ENCODE data around the gene GRIK4. TPM values are rescaled to one million over a fixed set of nuclear protein-coding genes. Genes with fewer than 3 reads are reported as not detected.

GRIK4 gene
- total RNA-seq, 2 experiments from 2014 or later: not detected

DNA sequence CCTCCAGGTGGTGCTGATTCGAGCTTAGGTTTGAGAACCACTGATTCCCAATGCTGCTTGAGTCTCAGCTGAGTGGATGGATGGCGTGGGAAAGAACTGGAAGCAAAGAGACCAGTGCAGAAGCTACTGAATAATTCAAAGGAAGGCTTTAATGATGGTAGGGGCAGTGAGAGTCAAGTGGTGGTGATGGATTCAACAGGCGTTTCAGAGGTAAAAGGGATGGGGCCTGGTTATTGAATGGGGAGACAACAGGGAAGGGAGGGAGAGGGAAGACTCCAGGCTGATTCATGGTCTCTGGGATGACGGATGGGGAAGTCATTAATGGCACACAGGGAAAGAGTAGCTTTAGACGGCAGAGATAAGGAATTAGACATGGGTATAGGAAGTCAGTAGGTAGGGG, 408.0 kb downstream of the GRIK4 start:
- Mint-ChIP-seq H3K4me3 (no peak overlapping the region), H3K36me3 (no peaks in the 10 kb centered on the region), H3K4me1 (no peaks in the 10 kb centered on the region)

DNA sequence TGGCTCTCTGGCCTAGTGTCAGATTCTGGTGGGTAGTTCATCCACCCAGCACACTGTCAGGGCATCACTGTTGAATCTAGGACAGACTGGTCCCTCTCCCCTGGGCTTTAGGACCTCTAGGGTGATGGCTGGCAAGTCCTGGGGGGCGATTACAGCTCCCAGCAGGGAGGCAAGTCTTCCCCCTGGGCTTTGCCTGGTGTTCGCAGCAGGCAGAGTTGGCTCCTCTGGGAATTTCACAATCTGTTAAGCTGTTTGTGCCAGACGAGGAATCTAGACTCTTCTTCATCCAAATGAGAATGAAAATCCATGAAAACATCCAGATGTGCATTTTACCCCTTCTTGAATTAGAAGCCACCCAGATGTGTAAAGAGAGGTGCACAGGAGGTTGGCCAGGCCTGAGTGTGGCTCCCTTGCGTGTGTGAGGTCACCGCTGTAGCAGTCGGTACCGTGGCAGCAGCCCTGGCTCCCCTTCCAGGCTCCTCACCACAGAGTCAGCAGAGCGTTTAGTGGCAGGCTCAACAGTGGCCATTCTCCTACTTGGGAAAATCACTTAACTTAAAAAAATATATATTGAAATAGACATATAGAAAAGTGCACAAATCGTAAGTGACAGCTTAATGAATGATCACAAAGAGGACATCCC, 412.4 kb downstream of the GRIK4 start:
- ATAC-seq (ENCODE audit: low read depth): no peak
- DNase-seq: no peak
- no peaks in the 10 kb centered on the region for H3K36me3 Mint-ChIP-seq
- no peaks in the 10 kb centered on the region for H3K27me3 Mint-ChIP-seq
- POLR2A ChIA-PET: no interaction called here
- no peak overlapping the region for H3K27ac Mint-ChIP-seq
- H3K4me3 Mint-ChIP-seq: no peak overlapping the region
- H3K4me1 Mint-ChIP-seq: no peaks in the 10 kb centered on the region
- H3K9me3 Mint-ChIP-seq: no peaks in the 10 kb centered on the region

More for the DNA sequence above, 408.0 kb downstream of the GRIK4 start:
- Mint-ChIP-seq H3K27ac (no peak overlapping the region), H3K27me3 (peaks cover 3% of the 10 kb centered on the region), H3K9me3 (no peaks in the 10 kb centered on the region)
- POLR2A ChIA-PET: no interaction called here
- DNase-seq (no peak), ATAC-seq (ENCODE audit: low read depth) (no peak)

DNA sequence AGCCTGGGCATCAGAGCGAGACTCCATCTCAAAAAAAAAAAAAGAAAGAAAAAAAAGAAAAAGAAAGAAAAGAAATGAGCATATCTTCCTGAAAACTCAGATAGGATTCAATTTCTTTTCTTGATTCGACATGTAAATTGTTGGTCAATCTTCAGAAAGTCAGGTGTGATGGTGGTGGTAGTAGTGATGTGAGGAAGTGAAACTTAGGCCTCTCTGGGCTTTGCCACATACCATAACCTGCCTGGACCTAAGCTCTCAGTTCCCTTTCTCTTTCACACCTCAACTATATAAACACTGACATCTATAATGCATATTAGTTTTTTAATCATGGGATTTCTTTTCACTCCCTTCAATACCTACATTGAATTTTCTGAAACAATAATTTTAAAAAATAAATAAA, 414.4 kb downstream of the GRIK4 start:
- H3K4me3 Mint-ChIP-seq: no peak overlapping the region
- H3K4me1 Mint-ChIP-seq: peaks cover 1% of the 10 kb centered on the region
- H3K27me3 Mint-ChIP-seq: no peaks in the 10 kb centered on the region
- H3K27ac Mint-ChIP-seq: no peak overlapping the region
- no peaks in the 10 kb centered on the region for H3K9me3 Mint-ChIP-seq
- H3K36me3 Mint-ChIP-seq: no peaks in the 10 kb centered on the region
- POLR2A ChIA-PET: no interaction called here
- ATAC-seq (ENCODE audit: low read depth) (no peak), DNase-seq (no peak)

DNA sequence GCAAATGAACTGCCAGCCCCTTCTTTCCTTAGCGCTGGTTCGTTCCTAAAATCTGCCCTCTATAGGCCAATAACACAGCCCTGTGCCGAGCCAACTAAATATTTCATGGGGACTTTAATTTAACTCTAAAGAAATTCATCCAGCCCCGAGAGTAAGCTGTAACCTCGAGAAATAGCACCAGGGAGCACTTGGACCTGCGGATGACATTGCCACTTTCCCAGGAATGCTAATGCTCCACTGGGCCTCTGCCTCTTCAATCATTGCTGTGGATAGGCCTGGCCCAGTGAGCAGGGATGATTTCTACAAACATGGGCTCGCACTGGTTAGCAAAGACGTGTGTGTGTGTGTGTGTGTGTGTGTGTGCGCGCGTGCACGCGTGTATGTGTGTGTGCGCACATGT, 417.1 kb downstream of the GRIK4 start:
- Mint-ChIP-seq H3K27ac (no peak overlapping the region), H3K27me3 (peaks cover 2% of the 10 kb centered on the region), H3K36me3 (no peaks in the 10 kb centered on the region), H3K9me3 (no peaks in the 10 kb centered on the region), H3K4me1 (peaks cover 1% of the 10 kb centered on the region), H3K4me3 (no peak overlapping the region)
- ATAC-seq (ENCODE audit: low read depth) (no peak), DNase-seq (no peak)
- POLR2A ChIA-PET: no interaction called here

DNA sequence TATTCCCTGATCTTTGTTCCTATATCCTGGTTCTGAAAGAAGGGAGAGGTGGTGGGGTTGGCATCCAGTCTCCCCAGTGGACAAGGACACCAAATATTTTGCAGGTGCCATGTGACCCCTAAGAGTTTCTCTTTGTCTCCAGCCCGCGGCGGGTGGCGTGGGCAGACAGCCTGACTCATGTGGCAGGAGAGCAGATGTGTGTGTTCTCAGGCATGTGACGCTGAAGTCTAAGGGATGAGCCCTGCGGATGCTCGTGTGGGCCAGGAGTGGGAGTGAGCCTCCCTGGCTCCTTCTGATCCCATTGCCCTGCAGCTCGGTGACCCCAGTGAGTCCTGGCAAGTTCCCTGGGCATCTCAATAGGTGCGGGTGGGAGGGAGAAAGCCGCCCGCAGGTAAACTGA, 417.5 kb downstream of the GRIK4 start:
- Mint-ChIP-seq H3K4me1 (peaks cover 1% of the 10 kb centered on the region), H3K36me3 (no peaks in the 10 kb centered on the region), H3K27me3 (peaks cover 2% of the 10 kb centered on the region), H3K27ac (no peak overlapping the region), H3K9me3 (no peaks in the 10 kb centered on the region), H3K4me3 (no peak overlapping the region)
- DNase-seq: no peak
- POLR2A ChIA-PET: no interaction called here
- ATAC-seq (ENCODE audit: low read depth): no peak

DNA sequence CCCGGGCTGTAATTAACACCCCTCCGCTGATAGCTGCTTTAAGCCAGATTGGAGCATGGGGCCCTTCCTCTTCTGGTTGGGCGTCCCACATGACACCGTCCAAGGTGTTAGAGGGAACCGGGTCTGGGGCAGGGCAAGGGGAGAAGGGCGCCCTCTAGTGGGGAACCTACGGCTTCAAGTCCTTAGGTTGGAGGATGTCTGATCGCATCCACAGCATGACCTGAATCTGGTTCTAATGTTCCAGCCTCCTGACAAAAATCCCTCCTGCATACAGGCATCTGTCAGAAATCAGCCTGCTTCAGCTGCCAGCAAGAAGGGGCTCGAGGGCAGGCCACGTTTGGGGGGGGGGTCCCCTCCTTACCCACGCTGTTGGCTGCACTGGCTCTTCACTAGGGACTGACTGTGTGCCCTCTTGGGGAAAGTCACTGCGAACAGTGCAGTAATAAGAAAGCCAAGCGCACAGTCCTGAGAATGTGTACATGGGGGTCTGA, 418.2 kb downstream of the GRIK4 start:
- POLR2A ChIA-PET: no interaction called here
- Mint-ChIP-seq H3K27ac (no peak overlapping the region), H3K9me3 (no peaks in the 10 kb centered on the region), H3K36me3 (no peaks in the 10 kb centered on the region), H3K4me1 (peaks cover 1% of the 10 kb centered on the region), H3K27me3 (peaks cover 4% of the 10 kb centered on the region), H3K4me3 (no peak overlapping the region)
- DNase-seq (peak; percentile 46), ATAC-seq (ENCODE audit: low read depth) (peak; percentile 71)

DNA sequence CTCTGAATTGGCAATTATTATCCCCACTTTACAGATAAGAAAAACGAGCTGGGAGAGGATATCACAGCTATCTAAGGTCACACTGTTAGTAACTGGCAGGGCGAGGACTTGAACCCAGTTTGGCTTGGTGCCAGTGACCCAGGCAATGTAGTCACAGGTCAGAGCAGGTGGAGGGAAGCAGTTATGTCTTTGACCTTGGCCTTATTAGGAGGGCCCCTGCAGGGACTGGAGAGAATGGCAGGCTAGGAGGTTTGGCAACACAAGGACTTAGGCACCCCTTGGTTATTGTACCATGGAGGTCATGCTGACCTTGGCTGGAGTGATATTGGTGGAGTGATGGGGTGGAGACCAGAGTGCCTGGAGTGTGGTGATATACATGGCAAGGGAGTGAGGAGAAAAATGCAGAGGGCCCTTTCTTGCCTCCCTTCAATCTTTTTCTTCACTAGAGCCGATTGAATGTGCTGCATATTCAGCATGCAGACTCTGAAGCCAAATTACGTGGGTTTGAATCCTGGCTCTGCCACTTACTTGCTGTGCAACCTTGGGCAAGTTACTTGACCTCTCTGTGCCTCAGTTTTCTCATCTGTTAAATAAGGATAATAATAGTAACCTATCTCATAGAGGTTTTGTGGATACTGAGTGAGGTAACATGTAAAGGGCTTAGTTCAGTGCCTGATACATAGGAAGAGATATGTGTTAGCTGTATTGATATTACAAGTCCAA, 419.7 kb downstream of the GRIK4 start:
- H3K27ac Mint-ChIP-seq: no peak overlapping the region
- POLR2A ChIA-PET: no interaction called here
- H3K36me3 Mint-ChIP-seq: no peaks in the 10 kb centered on the region
- H3K4me1 Mint-ChIP-seq: peaks cover 1% of the 10 kb centered on the region
- DNase-seq (no peak), ATAC-seq (ENCODE audit: low read depth) (no peak)
- no peaks in the 10 kb centered on the region for H3K9me3 Mint-ChIP-seq
- H3K4me3 Mint-ChIP-seq: no peak overlapping the region
- H3K27me3 Mint-ChIP-seq: peaks cover 8% of the 10 kb centered on the region

DNA sequence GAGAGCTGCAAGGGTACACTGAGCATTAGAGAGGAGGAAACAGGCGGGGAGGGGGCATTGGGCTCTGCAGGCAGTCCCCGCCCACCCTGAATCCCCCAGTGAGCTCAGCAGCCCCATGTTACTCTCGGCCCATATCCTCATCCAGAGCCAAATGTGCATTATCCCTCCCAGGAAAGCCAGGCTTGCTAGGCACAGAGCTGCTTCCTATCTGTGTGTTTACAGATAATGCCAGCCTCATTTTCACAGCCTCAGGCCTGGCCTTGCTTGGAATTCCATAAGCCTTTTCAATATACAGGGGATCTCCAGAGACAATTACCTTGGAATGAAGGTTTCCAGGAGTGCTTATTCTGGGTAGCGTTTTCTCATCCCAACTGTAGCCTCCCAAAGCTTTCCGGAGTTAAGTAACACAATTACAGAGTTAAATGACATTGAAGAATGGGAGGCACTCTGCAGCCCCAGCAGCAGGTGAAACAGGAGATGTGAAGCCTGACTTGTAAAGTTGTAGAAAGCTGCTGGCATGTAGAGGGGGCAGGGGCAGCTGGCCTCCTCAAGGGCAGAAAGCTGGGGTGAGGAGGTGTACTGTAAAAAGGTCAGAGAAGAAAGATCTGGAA, 420.9 kb downstream of the GRIK4 start:
- H3K4me3 Mint-ChIP-seq: no peak overlapping the region
- POLR2A ChIA-PET: no interaction called here

DNA sequence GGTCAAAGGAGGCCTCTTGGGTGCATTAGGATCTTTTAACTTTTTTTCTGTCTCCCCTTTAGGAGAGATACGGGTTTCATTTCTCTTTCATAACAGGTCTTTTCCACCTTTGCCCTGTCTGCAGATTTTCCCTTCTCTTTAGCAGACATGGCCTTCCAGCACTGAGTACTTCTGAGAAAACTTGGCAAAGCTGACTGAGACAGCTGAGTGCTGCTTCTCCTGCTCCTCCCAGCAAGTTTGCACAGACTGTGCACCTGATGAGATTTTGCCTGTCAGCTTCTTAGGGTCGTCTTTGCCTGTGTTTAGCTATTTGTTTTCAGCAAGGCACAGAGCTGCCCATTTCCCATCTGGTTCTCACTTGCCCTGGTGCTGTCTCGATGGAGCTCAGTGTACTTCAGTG, 424.8 kb downstream of the GRIK4 start:
- no peak for DNase-seq
- POLR2A ChIA-PET: no interaction called here
- H3K4me1 Mint-ChIP-seq: no peaks in the 10 kb centered on the region

More for the DNA sequence above, 420.9 kb downstream of the GRIK4 start:
- peaks cover 1% of the 10 kb centered on the region for H3K4me1 Mint-ChIP-seq
- no peak overlapping the region for H3K27ac Mint-ChIP-seq
- no peak for DNase-seq
- no peaks in the 10 kb centered on the region for H3K9me3 Mint-ChIP-seq
- H3K36me3 Mint-ChIP-seq: no peaks in the 10 kb centered on the region
- peaks cover 12% of the 10 kb centered on the region for H3K27me3 Mint-ChIP-seq
- ATAC-seq (ENCODE audit: low read depth): no peak

DNA sequence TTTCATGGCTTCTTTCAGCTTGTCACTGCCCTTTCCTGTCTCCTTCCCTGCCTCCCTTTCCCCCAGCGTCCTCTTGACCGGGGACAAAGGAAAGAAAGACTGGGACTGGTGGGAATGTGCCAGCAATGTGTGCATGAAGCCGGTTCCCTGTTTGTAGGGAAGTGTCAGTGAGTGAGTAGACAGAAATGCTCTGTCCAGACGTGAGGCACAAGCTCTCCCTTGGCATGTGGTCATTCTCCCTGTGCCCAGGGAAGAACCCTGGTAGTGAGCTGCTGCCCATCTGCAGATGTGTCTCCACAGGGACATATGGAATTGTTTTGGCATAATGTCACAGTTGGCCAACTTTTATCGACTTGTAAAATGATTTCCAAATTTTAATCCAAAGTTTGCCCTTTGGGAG, 426.0 kb downstream of the GRIK4 start:
- Mint-ChIP-seq H3K36me3 (no peaks in the 10 kb centered on the region), H3K4me3 (no peak overlapping the region), H3K9me3 (no peaks in the 10 kb centered on the region), H3K27ac (no peak overlapping the region), H3K4me1 (no peaks in the 10 kb centered on the region), H3K27me3 (peaks cover 19% of the 10 kb centered on the region)
- no peak for ATAC-seq (ENCODE audit: low read depth)
- no peak for DNase-seq
- POLR2A ChIA-PET: interaction anchor here (0.6 kb wide), 1 partner anchor 185 kb away, joined by 3 read pairs; no protein-coding TSS in a partner anchor

More for the DNA sequence above, 424.8 kb downstream of the GRIK4 start:
- H3K36me3 Mint-ChIP-seq: no peaks in the 10 kb centered on the region
- H3K27me3 Mint-ChIP-seq: peaks cover 19% of the 10 kb centered on the region
- no peak overlapping the region for H3K4me3 Mint-ChIP-seq
- H3K27ac Mint-ChIP-seq: no peak overlapping the region
- ATAC-seq (ENCODE audit: low read depth): no peak
- no peaks in the 10 kb centered on the region for H3K9me3 Mint-ChIP-seq

DNA sequence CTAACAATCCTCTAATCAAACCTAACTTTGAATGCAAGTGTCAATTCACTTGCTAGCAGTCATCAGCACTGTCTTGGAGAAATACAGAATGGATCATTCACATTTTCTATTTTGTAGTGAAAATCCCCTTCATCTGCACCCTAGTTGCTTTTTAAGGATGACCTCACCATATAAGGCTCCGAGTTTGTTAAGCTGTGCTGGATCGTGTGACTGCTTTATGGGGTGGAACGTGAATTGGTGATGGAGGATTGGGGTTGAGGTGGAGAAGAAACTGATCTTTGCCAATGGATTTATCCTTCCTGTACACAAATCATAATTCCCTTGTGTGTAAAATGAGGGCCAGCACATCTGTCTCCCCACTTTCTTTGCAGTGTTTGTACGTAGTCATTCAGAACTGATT, 426.7 kb downstream of the GRIK4 start:
- no peaks in the 10 kb centered on the region for H3K36me3 Mint-ChIP-seq
- H3K4me3 Mint-ChIP-seq: no peak overlapping the region
- POLR2A ChIA-PET: no interaction called here
- H3K9me3 Mint-ChIP-seq: peaks cover 1% of the 10 kb centered on the region
- H3K4me1 Mint-ChIP-seq: no peaks in the 10 kb centered on the region
- no peak for DNase-seq
- peaks cover 16% of the 10 kb centered on the region for H3K27me3 Mint-ChIP-seq
- no peak overlapping the region for H3K27ac Mint-ChIP-seq
- no peak for ATAC-seq (ENCODE audit: low read depth)

DNA sequence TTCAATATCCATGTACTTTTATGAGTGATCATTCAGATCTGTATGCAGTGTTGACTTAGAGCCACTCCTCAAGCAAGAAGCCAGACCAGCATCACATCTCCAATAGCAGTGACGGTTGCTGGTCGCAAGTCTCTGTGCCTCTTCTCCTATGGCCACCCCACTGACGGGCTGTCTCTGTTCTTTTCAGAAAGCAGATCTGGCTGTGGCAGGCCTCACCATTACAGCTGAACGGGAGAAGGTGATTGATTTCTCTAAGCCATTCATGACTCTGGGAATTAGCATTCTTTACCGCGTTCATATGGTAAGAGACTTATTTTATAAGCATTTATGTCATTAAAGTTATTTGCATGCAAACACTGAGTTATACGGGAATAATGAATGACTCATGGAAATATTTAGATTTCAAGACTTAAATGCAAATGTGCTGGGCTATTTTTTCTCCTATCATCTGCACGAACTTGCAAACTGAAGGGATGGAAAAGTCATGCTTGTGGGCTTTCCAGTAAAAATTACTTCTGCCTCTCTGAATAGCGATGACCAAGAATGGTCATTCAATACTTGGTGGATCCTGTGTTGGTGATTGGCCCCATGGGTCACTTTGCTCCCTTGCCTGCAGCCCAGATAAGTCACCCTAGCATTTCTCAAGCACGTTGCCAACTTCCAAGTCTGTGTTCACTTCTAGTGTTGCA, 428.8 kb downstream of the GRIK4 start:
- POLR2A ChIA-PET: no interaction called here
- H3K4me3 Mint-ChIP-seq: no peak overlapping the region
- H3K27me3 Mint-ChIP-seq: peaks cover 22% of the 10 kb centered on the region
- DNase-seq (no peak), ATAC-seq (ENCODE audit: low read depth) (no peak)
- H3K4me1 Mint-ChIP-seq: no peaks in the 10 kb centered on the region
- H3K27ac Mint-ChIP-seq: no peak overlapping the region
- peaks cover 2% of the 10 kb centered on the region for H3K36me3 Mint-ChIP-seq
- H3K9me3 Mint-ChIP-seq: peaks cover 10% of the 10 kb centered on the region

DNA sequence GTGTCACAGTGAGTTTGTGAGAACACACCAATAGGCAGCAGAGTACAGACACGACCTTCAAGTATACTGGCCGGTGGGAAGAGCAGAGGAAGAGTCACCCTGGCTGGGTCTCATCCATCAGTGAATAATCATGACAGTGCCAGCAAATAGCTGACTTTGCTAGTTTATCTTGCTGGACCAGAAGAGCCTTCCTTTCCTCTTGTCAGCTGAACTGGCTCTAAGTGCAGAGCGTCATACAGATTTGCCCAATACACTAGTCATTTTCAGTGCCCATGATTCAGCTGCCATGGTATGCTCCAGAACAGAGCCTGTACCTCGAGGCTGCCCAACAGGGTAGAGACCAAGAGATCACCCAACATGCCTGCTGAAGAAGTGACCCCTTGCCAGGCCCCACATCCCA, 429.5 kb downstream of the GRIK4 start:
- no peak overlapping the region for H3K27ac Mint-ChIP-seq
- ATAC-seq (ENCODE audit: low read depth) (no peak), DNase-seq (no peak)
- peaks cover 2% of the 10 kb centered on the region for H3K36me3 Mint-ChIP-seq
- POLR2A ChIA-PET: no interaction called here
- no peaks in the 10 kb centered on the region for H3K4me1 Mint-ChIP-seq
- peaks cover 20% of the 10 kb centered on the region for H3K27me3 Mint-ChIP-seq
- peaks cover 11% of the 10 kb centered on the region for H3K9me3 Mint-ChIP-seq
- no peak overlapping the region for H3K4me3 Mint-ChIP-seq

Data from activated naive CD8-positive, alpha-beta T cell treated with anti-CD3 and anti-CD28 coated beads, Interleukin-2, amount 10 ng/mL, durations not matched to agents 7 days and 5 days (primary cell).